ENCODE data around the gene JAKMIP1. TPM values are rescaled to one million over a fixed set of nuclear protein-coding genes. Genes with fewer than 3 reads are reported as not detected.

The JAKMIP1 gene
- total RNA-seq, 1 donor from 2014 or later: not detected

DNA sequence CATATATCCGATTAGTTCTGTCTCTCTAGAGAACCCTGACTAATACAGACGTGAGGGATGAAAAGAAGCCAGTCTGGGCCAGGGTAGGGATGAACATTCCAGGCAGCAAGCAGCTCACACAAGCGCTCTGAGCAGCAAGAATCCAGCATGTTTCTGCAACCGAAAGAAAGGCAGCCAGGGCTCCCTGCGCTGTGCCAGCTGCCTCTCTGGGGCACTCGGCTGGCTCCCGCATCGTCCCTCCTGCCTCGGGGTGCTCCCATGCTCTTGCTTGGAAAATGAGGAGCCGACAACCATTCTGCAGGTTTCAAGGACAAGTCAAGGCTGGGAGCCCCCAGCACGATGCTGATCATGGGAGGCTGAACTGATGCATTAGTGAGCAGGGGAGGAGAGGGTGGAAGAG is 7.0 kb downstream of the JAKMIP1 start:
- peaks cover 12% of the 10 kb centered on the region for H3K27me3 ChIP-seq (ENCODE audit: control insufficient read depth, insufficient read depth, low read length)
- no peaks in the 10 kb centered on the region for H3K36me3 ChIP-seq (ENCODE audit: control insufficient read depth, insufficient read depth, low read length)
- TF ChIP-seq, protein P1, sequence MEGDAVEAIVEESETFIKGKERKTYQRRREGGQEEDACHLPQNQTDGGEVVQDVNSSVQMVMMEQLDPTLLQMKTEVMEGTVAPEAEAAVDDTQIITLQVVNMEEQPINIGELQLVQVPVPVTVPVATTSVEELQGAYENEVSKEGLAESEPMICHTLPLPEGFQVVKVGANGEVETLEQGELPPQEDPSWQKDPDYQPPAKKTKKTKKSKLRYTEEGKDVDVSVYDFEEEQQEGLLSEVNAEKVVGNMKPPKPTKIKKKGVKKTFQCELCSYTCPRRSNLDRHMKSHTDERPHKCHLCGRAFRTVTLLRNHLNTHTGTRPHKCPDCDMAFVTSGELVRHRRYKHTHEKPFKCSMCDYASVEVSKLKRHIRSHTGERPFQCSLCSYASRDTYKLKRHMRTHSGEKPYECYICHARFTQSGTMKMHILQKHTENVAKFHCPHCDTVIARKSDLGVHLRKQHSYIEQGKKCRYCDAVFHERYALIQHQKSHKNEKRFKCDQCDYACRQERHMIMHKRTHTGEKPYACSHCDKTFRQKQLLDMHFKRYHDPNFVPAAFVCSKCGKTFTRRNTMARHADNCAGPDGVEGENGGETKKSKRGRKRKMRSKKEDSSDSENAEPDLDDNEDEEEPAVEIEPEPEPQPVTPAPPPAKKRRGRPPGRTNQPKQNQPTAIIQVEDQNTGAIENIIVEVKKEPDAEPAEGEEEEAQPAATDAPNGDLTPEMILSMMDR (IDR thresholded peaks at IDR 0.05; ENCODE audit: insufficient read depth, low read length, poor library complexity, severe bottlenecking): no peak
- DNase-seq (ENCODE audit: low read depth): no peak
- no peak overlapping the region for H3K4me3 ChIP-seq (ENCODE audit: low read depth, low read length)

DNA sequence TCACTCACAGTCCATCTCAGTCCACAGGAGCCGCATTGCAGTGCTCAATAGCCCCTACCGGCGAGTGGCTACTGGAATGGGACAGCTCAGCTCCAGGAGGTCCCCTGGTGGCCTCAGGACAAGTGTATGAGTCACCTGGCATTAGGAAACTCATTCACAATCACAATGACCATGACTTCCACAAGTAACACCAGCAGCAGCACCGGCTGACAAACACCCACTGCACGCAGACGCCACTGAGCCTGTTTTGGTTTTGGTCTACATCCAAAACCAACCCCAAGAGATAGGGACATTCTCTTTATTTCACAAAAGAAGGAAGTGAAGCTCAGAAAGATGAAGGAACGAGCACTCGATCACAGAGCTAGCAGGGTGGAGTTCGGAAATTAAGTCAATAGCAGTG is 8.1 kb downstream of the JAKMIP1 start:
- H3K4me3 ChIP-seq (ENCODE audit: low read depth, low read length): no peak overlapping the region
- no peaks in the 10 kb centered on the region for H3K36me3 ChIP-seq (ENCODE audit: control insufficient read depth, insufficient read depth, low read length)
- TF ChIP-seq, protein P1 (IDR thresholded peaks at IDR 0.05; ENCODE audit: insufficient read depth, low read length, poor library complexity, severe bottlenecking): no peak
- peaks cover 2% of the 10 kb centered on the region for H3K27me3 ChIP-seq (ENCODE audit: control insufficient read depth, insufficient read depth, low read length)
- no peak for DNase-seq (ENCODE audit: low read depth)

- Histone ChIP-seq H3K36me3 (ENCODE audit: control insufficient read depth, insufficient read depth, low read length) (no peaks in the 10 kb centered on the region), H3K27me3 (ENCODE audit: control insufficient read depth, insufficient read depth, low read length) (peaks cover 2% of the 10 kb centered on the region), H3K4me3 (ENCODE audit: low read depth, low read length) (no peak overlapping the region)
- TF ChIP-seq, protein P1 (IDR thresholded peaks at IDR 0.05; ENCODE audit: insufficient read depth, low read length, poor library complexity, severe bottlenecking): no peak
- DNase-seq (ENCODE audit: low read depth): no peak
These were observed 8.8 kb downstream of the JAKMIP1 start for GRCh38 chr4:6191448-6192130.

DNA sequence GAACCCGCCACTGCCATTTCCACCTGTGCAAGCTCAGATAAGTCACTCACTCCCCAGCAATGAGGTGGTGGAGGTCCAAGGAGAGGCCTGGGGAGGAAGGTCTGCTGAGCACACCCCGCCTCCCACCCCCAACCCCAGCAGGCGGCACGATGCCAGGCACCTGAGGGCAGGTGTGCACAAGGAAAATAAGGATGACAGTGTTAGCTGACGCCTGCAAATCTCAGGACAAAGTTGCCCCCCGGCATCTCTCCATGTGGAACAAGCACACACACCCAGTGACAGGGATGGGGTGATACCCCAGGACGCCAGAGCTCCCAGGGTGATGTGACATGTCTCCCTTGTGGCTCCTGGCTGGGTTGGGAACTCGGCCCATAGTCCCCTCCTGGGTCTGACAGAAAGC is 9.9 kb downstream of the JAKMIP1 start:
- TF ChIP-seq, protein P1 (IDR thresholded peaks at IDR 0.05; ENCODE audit: insufficient read depth, low read length, poor library complexity, severe bottlenecking): no peak
- Histone ChIP-seq H3K36me3 (ENCODE audit: control insufficient read depth, insufficient read depth, low read length) (no peaks in the 10 kb centered on the region), H3K4me3 (ENCODE audit: low read depth, low read length) (no peak overlapping the region), H3K27me3 (ENCODE audit: control insufficient read depth, insufficient read depth, low read length) (no peaks in the 10 kb centered on the region)
- DNase-seq (ENCODE audit: low read depth): no peak

GRCh38 chr4:6189511-6189910 is 10.8 kb downstream of the JAKMIP1 start:
- no peak for DNase-seq (ENCODE audit: low read depth)
- H3K36me3 ChIP-seq (ENCODE audit: control insufficient read depth, insufficient read depth, low read length): no peaks in the 10 kb centered on the region
- no peaks in the 10 kb centered on the region for H3K27me3 ChIP-seq (ENCODE audit: control insufficient read depth, insufficient read depth, low read length)
- TF ChIP-seq, protein P1 (IDR thresholded peaks at IDR 0.05; ENCODE audit: insufficient read depth, low read length, poor library complexity, severe bottlenecking): no peak
- no peak overlapping the region for H3K4me3 ChIP-seq (ENCODE audit: low read depth, low read length)

Measured in kidney epithelial cell (primary cell).